Tibial nerve (tissue), 4 donors: Measurements from ENCODE around the gene VSTM4. TPM values are rescaled to one million over a fixed set of nuclear protein-coding genes. Genes with fewer than 3 reads are reported as not detected.

Experiments used
- DNase-seq, 2 donors: peaks; one replicate each; pipeline ENCODE4 v3.0.0-alpha.2; 2019; ENCODE audit warnings: low spot score in 2 of 2
- H3K27ac ChIP-seq, 4 donors: fragments of 200-600 bp; sonication (generic) in 3 of 4; one replicate each; pipeline ENCODE4 v1.5.1; 2017 to 2019; ENCODE audit warnings: mild to moderate bottlenecking in 1 of 4
- H3K27me3 ChIP-seq, 2 donors: fragments of 200-600 bp; sonication (generic) in 1 of 2; one replicate each; pipeline versions ENCODE4 v1.5.1 to v1.6.0; 2017 to 2019
- H3K36me3 ChIP-seq, 3 donors: fragments of 200-600 bp; sonication (generic); one replicate each; pipeline ENCODE4 v1.5.1; 2018 to 2019
- H3K4me1 ChIP-seq, 4 donors: fragments of 200-600 bp; sonication (generic) in 3 of 4; one replicate each; pipeline ENCODE4 v1.5.1; 2017 to 2019
- H3K4me3 ChIP-seq, 4 donors: fragments of 200-600 bp; sonication (generic) in 3 of 4; one replicate each; pipeline ENCODE4 v1.5.1; 2017 to 2019; ENCODE audit warnings: mild to moderate bottlenecking in 1 of 4, moderate library complexity in 1 of 4
- H3K9me3 ChIP-seq, 4 donors: fragments of 200-600 bp; sonication (generic) in 3 of 4; one replicate each; pipeline ENCODE4 v1.5.1; 2017 to 2019
- EP300 ChIP-seq, 2 donors: sonication (generic); formaldehyde crosslinking; IDR thresholded peaks; one replicate each; pipeline ENCODE4 v1.6.1; 2017; ENCODE audit warnings: antibody characterized with exemption in 2 of 2, mild to moderate bottlenecking in 1 of 2
- POLR2A ChIP-seq, 2 donors: fragments of 450-650 bp; IDR thresholded peaks; one replicate each; pipeline ENCODE4 v1.6.1; 2017; ENCODE audit warnings: antibody characterized with exemption in 2 of 2, mild to moderate bottlenecking in 2 of 2, moderate library complexity in 2 of 2
- WGBS, 2 donors: methylation state at CpG; one replicate each; pipeline ENCODE4 v1.1.5; 2018; 5-methylcytosine and 5-hydroxymethylcytosine counted together
- total RNA-seq, 4 donors: library from RNA; depleted of rRNA; stranded (reverse); fragments of >200 nt; gene quantifications; one replicate each; pipeline ENCODE4 v1.1.0, GENCODE V29; 2016
- TF ChIP-seq, protein P1 (sequence below), 5 experiments: fragments of 200-600 bp in 3 of 5; fragments of 450-650 bp in 2 of 5; sonication (generic) in 3 of 5; IDR thresholded peaks; one replicate each; pipeline ENCODE4 v1.5.1; 2016 to 2019; ENCODE audit warnings: antibody characterized with exemption in 5 of 5, mild to moderate bottlenecking in 3 of 5, moderate library complexity in 2 of 5

The VSTM4 gene
- total RNA-seq, 4 donors from 2014 or later: 9.8 to 18.2 (median 12.8) TPM

GRCh38 chr10:48999346-48999745 lies 116.0 kb downstream of the VSTM4 start:
- no peaks in the 10 kb centered on the region for H3K27me3 ChIP-seq
- TF ChIP-seq, protein P1, sequence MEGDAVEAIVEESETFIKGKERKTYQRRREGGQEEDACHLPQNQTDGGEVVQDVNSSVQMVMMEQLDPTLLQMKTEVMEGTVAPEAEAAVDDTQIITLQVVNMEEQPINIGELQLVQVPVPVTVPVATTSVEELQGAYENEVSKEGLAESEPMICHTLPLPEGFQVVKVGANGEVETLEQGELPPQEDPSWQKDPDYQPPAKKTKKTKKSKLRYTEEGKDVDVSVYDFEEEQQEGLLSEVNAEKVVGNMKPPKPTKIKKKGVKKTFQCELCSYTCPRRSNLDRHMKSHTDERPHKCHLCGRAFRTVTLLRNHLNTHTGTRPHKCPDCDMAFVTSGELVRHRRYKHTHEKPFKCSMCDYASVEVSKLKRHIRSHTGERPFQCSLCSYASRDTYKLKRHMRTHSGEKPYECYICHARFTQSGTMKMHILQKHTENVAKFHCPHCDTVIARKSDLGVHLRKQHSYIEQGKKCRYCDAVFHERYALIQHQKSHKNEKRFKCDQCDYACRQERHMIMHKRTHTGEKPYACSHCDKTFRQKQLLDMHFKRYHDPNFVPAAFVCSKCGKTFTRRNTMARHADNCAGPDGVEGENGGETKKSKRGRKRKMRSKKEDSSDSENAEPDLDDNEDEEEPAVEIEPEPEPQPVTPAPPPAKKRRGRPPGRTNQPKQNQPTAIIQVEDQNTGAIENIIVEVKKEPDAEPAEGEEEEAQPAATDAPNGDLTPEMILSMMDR (IDR thresholded peaks at IDR 0.05): no peak
- TF ChIP-seq EP300 (IDR thresholded peaks at IDR 0.05) (no peak), POLR2A (IDR thresholded peaks at IDR 0.05) (no peak)
- WGBS, 2 donors: 93 to 98% methylated on average over 2 of the region's 2 CpGs
- no peak overlapping the region for H3K4me3 ChIP-seq
- peaks cover 0 to 15% (median 2%) of the 10 kb centered on the region in 4 donors for H3K4me1 ChIP-seq
- no peak for DNase-seq
- H3K36me3 ChIP-seq: no peaks in the 10 kb centered on the region
- no peak overlapping the region for H3K27ac ChIP-seq
- no peaks in the 10 kb centered on the region for H3K9me3 ChIP-seq

GRCh38 chr10:48996329-48996728 lies 119.0 kb downstream of the VSTM4 start:
- H3K4me3 ChIP-seq: no peak overlapping the region
- no peaks in the 10 kb centered on the region for H3K27me3 ChIP-seq
- TF ChIP-seq POLR2A (IDR thresholded peaks at IDR 0.05) (no peak), EP300 (IDR thresholded peaks at IDR 0.05) (no peak)
- TF ChIP-seq, protein P1 (IDR thresholded peaks at IDR 0.05): no peak
- 56 to 59% methylated on average over 3 of the region's 3 CpGs for WGBS, 2 donors
- H3K27ac ChIP-seq: no peak overlapping the region
- peaks cover 0 to 2% (median 0%) of the 10 kb centered on the region in 4 donors for H3K4me1 ChIP-seq
- H3K9me3 ChIP-seq: no peaks in the 10 kb centered on the region
- H3K36me3 ChIP-seq: no peaks in the 10 kb centered on the region
- DNase-seq: no peak

DNA sequence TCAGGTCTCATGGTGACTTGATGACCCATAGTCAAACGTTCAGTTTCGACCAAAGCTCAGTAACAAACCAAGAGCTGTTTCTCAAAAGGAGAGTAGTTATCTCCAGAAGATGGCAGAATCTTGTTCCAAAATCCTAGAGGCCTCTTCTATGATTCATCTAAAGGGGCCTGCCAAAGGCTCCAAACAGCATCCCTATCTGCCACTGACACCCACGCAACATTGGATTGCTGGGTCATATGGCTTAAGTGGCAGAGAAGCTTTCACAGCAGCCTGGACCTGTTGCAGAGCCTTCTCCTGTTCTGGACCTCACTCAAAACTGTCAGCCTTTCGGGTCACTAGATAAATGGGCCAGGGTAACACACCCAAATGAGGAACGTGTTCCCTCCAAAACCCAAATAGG lies 121.7 kb downstream of the VSTM4 start:
- Histone ChIP-seq H3K27me3 (no peaks in the 10 kb centered on the region), H3K27ac (no peak overlapping the region), H3K36me3 (no peaks in the 10 kb centered on the region), H3K4me3 (no peak overlapping the region), H3K4me1 (no peaks in the 10 kb centered on the region), H3K9me3 (no peaks in the 10 kb centered on the region)
- TF ChIP-seq POLR2A (IDR thresholded peaks at IDR 0.05) (no peak), EP300 (IDR thresholded peaks at IDR 0.05) (no peak)
- TF ChIP-seq, protein P1 (IDR thresholded peaks at IDR 0.05): no peak
- no peak for DNase-seq
- 94% methylated on average over 5 of the region's 5 CpGs for WGBS, 2 donors

DNA sequence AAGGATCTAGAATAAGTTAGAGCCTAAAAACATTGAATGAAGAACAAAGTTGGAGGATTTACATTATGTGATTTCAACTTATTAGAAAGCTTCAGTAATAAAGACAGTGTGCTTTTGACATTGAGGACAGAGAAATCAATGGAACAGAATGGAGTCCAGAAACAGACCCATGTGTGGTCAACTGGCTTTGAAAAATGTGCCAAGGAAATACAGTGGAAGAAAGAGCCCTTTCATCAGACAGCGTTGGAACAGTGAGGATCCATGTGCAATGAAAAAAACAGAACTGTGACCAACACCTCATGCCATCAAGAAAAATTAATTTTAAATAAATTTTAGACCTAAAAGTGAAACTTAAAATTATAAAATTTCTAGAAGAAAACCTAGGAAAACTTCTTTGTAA lies 125.1 kb downstream of the VSTM4 start:
- H3K36me3 ChIP-seq: no peaks in the 10 kb centered on the region
- WGBS, 2 donors: 42 to 47% methylated on average over 1 of the region's 1 CpG
- no peak overlapping the region for H3K27ac ChIP-seq
- H3K9me3 ChIP-seq: no peaks in the 10 kb centered on the region
- no peak overlapping the region for H3K4me3 ChIP-seq
- TF ChIP-seq EP300 (IDR thresholded peaks at IDR 0.05): no peak
- TF ChIP-seq POLR2A (IDR thresholded peaks at IDR 0.05): no peak
- TF ChIP-seq, protein P1 (IDR thresholded peaks at IDR 0.05): no peak
- no peaks in the 10 kb centered on the region for H3K27me3 ChIP-seq
- DNase-seq: no peak
- H3K4me1 ChIP-seq: no peaks in the 10 kb centered on the region

GRCh38 chr10:48985621-48986158 lies 129.6 kb downstream of the VSTM4 start:
- Histone ChIP-seq H3K4me1 (peaks cover 0 to 4% (median 0%) of the 10 kb centered on the region in 4 donors), H3K9me3 (no peaks in the 10 kb centered on the region), H3K36me3 (no peaks in the 10 kb centered on the region), H3K4me3 (no peak overlapping the region), H3K27me3 (no peaks in the 10 kb centered on the region), H3K27ac (no peak overlapping the region)
- TF ChIP-seq, protein P1 (IDR thresholded peaks at IDR 0.05): no peak
- TF ChIP-seq POLR2A (IDR thresholded peaks at IDR 0.05) (no peak), EP300 (IDR thresholded peaks at IDR 0.05) (no peak)
- WGBS, 2 donors: 91 to 93% methylated on average over 6 of the region's 7 CpGs
- DNase-seq: no peak
